Muscle layer of colon (tissue), 2 donors: ENCODE results near the gene LRRC55.

Experiments used
- H3K27ac ChIP-seq: one replicate; pipeline ENCODE4 v1.7.0; 2013; ENCODE audit warnings: low read depth, mild to moderate bottlenecking, low read length, moderate library complexity
- H3K27me3 ChIP-seq, 2 donors: one replicate each; pipeline ENCODE4 v1.7.0; 2013; ENCODE audit warnings: low read length in 2 of 2, mild to moderate bottlenecking in 2 of 2; ENCODE audit not compliant: insufficient read depth in 2 of 2, control insufficient read depth in 1 of 2
- H3K36me3 ChIP-seq: one replicate; pipeline ENCODE4 v1.7.0; 2013; ENCODE audit warnings: mild to moderate bottlenecking, low read length; ENCODE audit not compliant: insufficient read depth
- H3K4me1 ChIP-seq: one replicate; pipeline ENCODE4 v1.7.0; 2013; ENCODE audit warnings: mild to moderate bottlenecking, low read length; ENCODE audit not compliant: insufficient read depth
- H3K4me3 ChIP-seq, 2 donors: one replicate each; pipeline ENCODE4 v1.7.0; 2013; ENCODE audit warnings: low read length in 2 of 2, low read depth in 1 of 2, mild to moderate bottlenecking in 1 of 2, moderate library complexity in 1 of 2
- H3K9ac ChIP-seq: one replicate; pipeline ENCODE4 v1.7.0; 2013; ENCODE audit warnings: low read length
- H3K9me3 ChIP-seq: one replicate; pipeline ENCODE4 v1.7.0; 2013; ENCODE audit warnings: mild to moderate bottlenecking, low read length
- donor health status: abdominal sarcoma.
- donor health status: Adenocarcinoma of cecum.

LRRC55 gene, protein sequence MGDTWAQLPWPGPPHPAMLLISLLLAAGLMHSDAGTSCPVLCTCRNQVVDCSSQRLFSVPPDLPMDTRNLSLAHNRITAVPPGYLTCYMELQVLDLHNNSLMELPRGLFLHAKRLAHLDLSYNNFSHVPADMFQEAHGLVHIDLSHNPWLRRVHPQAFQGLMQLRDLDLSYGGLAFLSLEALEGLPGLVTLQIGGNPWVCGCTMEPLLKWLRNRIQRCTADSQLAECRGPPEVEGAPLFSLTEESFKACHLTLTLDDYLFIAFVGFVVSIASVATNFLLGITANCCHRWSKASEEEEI

DNA sequence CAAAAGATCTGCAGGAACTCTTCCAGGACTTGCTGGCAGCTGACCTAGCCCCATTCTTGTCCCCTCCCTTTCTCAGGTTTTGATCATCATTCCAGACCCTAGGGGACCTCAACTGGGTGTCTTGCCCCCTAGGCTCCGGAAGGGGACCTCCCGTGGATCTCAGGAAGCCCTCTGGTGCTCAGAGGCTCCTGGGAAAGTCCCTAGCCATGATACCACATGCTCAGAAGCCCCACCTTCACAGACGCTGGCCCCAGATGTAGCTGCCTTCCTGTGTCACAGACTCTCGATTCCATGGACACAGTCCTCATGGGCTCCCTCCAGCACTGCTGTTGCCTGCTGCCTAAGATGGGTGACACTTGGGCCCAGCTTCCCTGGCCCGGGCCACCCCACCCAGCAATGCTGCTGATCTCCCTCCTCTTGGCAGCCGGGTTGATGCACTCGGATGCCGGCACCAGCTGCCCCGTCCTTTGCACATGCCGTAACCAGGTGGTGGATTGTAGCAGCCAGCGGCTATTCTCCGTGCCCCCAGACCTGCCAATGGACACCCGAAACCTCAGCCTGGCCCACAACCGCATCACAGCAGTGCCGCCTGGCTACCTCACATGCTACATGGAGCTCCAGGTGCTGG, at the start of gene LRRC55:
Gene LRRC55, plus strand, starts transcription at position 276 of the 628 bp plus-strand sequence. Its CDS starts 70 bp downstream, at position 346.
- Histone ChIP-seq H3K4me3 (no peak within 1 kb of the TSS), H3K27me3 (peaks cover 0 to 11% of the 10 kb centered on the region in 2 donors), H3K27ac (no peak within 1 kb of the TSS), H3K9me3 (no peaks in the 10 kb centered on the region), H3K9ac (no peak within 1 kb of the TSS), H3K4me1 (no peaks in the 10 kb centered on the region), H3K36me3 (no peaks in the 10 kb centered on the region)

DNA sequence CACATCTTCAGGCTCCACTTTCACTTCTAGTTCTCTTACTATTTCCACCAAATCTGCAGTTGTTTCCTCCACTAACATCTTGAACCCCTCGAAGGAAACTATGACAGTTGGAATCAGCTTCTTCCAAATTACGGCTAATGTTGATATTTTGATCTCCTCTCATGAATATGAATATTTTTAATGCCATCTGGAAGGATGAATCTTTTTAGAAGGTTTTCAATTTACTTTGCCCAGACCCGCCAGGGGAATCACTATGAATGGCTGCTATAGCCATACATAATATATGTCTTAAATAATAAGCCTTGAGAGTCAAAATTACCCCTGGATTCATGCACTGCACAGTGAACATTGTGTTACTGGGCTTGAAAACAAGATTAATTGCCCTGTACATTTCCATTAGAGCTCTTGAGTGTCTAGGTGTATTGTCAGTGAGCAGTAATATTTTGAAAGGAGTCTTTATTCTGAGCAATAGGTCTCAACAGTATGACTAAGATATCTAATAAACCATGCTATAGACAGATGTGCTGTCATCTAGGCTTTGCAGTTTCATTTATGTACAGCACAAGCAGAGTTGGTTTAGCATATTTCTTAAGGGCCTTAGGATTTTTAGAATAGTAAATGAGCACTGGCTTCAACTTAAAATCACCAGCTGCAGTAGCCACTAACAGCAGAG, 48.3 kb upstream of the LRRC55 start:
- H3K27ac ChIP-seq = no peak overlapping the region
- no peak overlapping the region for H3K9ac ChIP-seq
- H3K9me3 ChIP-seq = no peaks in the 10 kb centered on the region
- no peak overlapping the region for H3K4me3 ChIP-seq
- no peaks in the 10 kb centered on the region for H3K36me3 ChIP-seq
- H3K27me3 ChIP-seq = no peaks in the 10 kb centered on the region
- no peaks in the 10 kb centered on the region for H3K4me1 ChIP-seq

GRCh38 chr11:57134284-57134683, 47.5 kb upstream of the LRRC55 start:
- Histone ChIP-seq H3K27ac (no peak overlapping the region), H3K27me3 (no peaks in the 10 kb centered on the region), H3K4me1 (no peaks in the 10 kb centered on the region), H3K9me3 (no peaks in the 10 kb centered on the region), H3K4me3 (no peak overlapping the region), H3K9ac (no peak overlapping the region), H3K36me3 (no peaks in the 10 kb centered on the region)

DNA sequence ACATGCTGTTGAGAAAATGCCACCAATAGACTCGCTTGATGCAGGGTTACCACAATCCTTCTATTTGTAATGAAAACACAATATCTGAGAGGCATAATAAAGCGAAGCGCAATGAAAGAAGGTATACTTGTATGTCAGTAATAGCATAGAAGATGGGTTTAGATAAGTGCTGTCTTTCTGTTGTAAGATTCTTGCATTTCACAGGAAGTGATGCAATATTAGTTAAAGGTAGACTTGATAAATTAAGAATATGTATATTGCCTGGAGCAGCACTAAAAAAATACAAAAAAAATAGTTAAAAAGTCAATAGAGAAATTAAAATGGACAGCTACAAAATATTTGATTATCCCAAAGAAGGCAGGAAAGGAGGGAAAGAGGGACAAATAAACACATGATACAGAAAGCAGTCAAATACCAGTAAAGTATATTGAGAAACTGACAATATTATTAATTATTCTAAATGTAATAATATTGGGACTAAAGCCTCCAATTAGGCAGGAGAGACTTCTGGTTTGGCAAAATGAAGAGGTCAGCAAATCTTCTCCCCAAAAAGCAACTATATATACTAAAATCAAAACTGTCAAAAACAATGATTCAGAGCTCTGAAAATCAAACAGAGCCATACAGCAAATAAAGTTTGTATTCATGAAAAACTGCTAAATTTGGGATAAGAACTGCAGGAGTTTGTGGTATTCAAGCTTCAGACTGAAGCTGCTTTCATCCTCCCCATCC, 46.6 kb upstream of the LRRC55 start:
- Histone ChIP-seq H3K27ac (no peak overlapping the region), H3K27me3 (no peaks in the 10 kb centered on the region), H3K9ac (no peak overlapping the region), H3K4me3 (no peak overlapping the region), H3K9me3 (no peaks in the 10 kb centered on the region), H3K4me1 (no peaks in the 10 kb centered on the region), H3K36me3 (no peaks in the 10 kb centered on the region)

GRCh38 chr11:57140568-57140967, 41.2 kb upstream of the LRRC55 start:
- no peak overlapping the region for H3K4me3 ChIP-seq
- H3K9me3 ChIP-seq = no peaks in the 10 kb centered on the region
- no peaks in the 10 kb centered on the region for H3K36me3 ChIP-seq
- H3K27me3 ChIP-seq = no peaks in the 10 kb centered on the region
- H3K27ac ChIP-seq = no peak overlapping the region
- no peak overlapping the region for H3K9ac ChIP-seq
- H3K4me1 ChIP-seq = no peaks in the 10 kb centered on the region

DNA sequence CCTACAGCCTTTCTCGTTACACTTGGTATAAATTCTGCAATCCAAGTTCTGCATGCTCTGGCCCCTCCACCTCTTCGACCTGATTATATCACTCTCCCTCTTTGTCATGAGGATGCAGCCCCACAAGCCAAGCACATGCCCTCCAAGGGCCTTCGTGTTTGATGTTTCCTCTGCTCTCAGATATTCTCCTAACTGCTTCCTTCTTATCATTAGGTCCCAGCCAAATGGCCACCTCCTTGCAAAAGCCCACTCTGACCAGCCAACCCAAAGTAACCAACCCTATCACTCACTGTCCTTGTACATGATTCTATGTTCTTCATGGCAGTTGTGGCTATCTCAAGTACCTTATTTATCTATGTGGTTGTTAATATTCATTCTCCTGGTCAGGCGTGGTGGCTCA, 38.3 kb upstream of the LRRC55 start:
- Histone ChIP-seq H3K9me3 (no peaks in the 10 kb centered on the region), H3K27me3 (no peaks in the 10 kb centered on the region), H3K9ac (no peak overlapping the region), H3K4me3 (no peak overlapping the region), H3K4me1 (no peaks in the 10 kb centered on the region), H3K27ac (no peak overlapping the region), H3K36me3 (no peaks in the 10 kb centered on the region)

DNA sequence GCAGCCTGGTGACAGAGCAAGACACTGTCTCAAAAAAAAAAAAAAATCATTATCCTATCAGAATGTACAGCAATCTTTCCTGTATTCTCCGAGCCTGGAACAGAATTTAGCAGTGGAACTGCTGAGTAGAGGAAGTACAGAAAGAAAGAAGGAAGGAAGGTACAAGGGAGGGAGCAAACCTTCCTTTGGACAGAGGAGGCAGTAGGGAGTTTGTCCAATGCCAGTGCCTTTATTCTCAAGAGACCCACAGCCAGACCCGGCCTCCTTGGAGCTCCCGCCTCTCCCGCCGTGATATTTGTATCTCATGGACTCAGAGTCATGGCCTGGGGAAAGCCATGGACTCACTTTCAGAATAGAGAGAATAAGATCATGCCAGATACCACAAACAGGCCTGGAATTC, 37.7 kb upstream of the LRRC55 start:
- no peaks in the 10 kb centered on the region for H3K4me1 ChIP-seq
- no peak overlapping the region for H3K9ac ChIP-seq
- no peak overlapping the region for H3K4me3 ChIP-seq
- no peaks in the 10 kb centered on the region for H3K36me3 ChIP-seq
- H3K27me3 ChIP-seq = no peaks in the 10 kb centered on the region
- H3K27ac ChIP-seq = no peak overlapping the region
- H3K9me3 ChIP-seq = no peaks in the 10 kb centered on the region

DNA sequence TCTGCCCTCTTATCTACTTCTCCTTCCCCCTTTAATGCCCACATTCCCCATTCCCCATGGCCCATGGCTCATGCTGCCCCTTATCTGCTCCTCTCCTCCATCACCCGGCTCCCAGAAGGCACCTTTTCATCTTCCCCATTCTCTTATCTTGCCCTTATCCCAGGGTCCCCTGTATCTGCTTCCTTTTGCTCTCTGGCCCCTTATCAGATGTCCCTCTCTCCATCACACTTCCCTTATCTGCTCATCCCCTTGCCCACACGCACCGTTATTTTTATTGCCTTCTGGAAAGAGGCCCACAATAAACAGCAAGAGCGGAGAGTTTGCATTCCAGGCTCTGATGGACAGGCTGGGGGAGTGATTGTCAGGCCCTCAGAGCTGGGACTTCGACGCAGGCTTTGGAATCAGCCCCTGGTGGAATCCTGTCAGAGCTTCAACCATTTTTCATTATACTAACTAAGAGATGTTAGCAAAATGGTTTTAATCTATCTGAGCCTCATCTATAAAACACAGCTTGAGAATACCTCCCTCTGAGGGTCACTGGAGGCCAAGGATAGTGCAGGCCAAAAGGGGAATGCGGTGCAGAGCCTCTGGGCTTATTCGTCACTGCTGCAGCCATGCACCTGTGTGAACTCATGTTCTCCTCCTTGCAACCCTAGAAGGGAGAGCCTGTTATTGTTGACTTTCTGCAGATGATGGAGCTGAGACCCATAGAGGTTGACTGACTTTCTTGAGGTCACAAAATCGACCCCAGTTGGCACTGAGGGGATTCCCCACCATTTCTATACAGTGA, 37.0 kb upstream of the LRRC55 start:
- Histone ChIP-seq H3K27me3 (no peaks in the 10 kb centered on the region), H3K27ac (no peak overlapping the region), H3K4me1 (no peaks in the 10 kb centered on the region), H3K36me3 (no peaks in the 10 kb centered on the region), H3K4me3 (no peak overlapping the region), H3K9ac (no peak overlapping the region), H3K9me3 (no peaks in the 10 kb centered on the region)

DNA sequence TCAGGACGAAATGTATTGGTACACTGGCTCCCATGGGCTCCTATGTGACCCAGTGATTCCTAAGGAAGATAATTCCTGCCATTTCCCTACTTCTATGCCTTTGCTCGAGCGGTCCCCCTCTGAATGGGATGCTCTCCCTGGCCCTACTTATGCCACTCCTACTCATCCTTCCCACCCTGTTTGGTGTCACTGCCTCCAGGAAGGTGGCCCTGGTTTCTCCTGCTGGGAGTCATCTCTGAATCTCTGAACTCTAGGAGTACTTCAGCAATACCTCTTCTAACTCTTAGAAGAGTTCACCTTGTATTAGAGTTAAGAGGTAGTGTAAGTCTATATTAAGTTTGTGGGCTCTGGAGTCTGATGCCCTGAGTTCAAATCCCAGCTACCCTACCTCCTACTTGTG, 35.5 kb upstream of the LRRC55 start:
- Histone ChIP-seq H3K27me3 (no peaks in the 10 kb centered on the region), H3K4me1 (no peaks in the 10 kb centered on the region), H3K4me3 (no peak overlapping the region), H3K27ac (no peak overlapping the region), H3K9ac (no peak overlapping the region), H3K36me3 (no peaks in the 10 kb centered on the region), H3K9me3 (no peaks in the 10 kb centered on the region)

- Histone ChIP-seq H3K36me3 (no peaks in the 10 kb centered on the region), H3K4me3 (no peak overlapping the region), H3K27me3 (no peaks in the 10 kb centered on the region), H3K4me1 (no peaks in the 10 kb centered on the region), H3K9ac (no peak overlapping the region), H3K27ac (no peak overlapping the region), H3K9me3 (no peaks in the 10 kb centered on the region)
These were observed 33.1 kb upstream of the LRRC55 start for GRCh38 chr11:57148621-57149020.

GRCh38 chr11:57150454-57150917, 31.3 kb upstream of the LRRC55 start:
- H3K9ac ChIP-seq = no peak overlapping the region
- no peaks in the 10 kb centered on the region for H3K4me1 ChIP-seq
- H3K36me3 ChIP-seq = no peaks in the 10 kb centered on the region
- no peak overlapping the region for H3K27ac ChIP-seq
- no peaks in the 10 kb centered on the region for H3K27me3 ChIP-seq
- H3K9me3 ChIP-seq = no peaks in the 10 kb centered on the region
- H3K4me3 ChIP-seq = no peak overlapping the region
